Measurements from ENCODE around the gene OR6B2. TPM values are rescaled to one million over a fixed set of nuclear protein-coding genes. Genes with fewer than 3 reads are reported as not detected.

The OR6B2 gene
- not detected in 2 replicates for total RNA-seq

GRCh38 chr2:240030379-240031094, at the start of gene OR6B2:
Gene OR6B2 (minus strand): TSS chr2:240030429. CDS start chr2:240030429, 0 bp downstream.

GRCh38 chr2:240053173-240054155, 23.2 kb upstream of the OR6B2 start, which contains the start of gene OR6B3:
Gene OR6B3 (minus strand): TSS chr2:240053521.

Other genes starting within 250 kb of the OR6B2 start
- 74.0 and 95.8 TPM in 2 replicates for gene NDUFA10, start 5.1 kb downstream of the OR6B2 start, total RNA-seq
- not detected in 2 replicates for gene OR6B3, start 23.1 kb upstream of the OR6B2 start, total RNA-seq
- gene COPS9, start 105.9 kb upstream of the OR6B2 start, total RNA-seq: 31.0 and 37.8 TPM in 2 replicates
- gene OTOS, start 110.2 kb upstream of the OR6B2 start, total RNA-seq: not detected in 2 replicates